ENCODE results near the gene SLC43A3.

The SLC43A3 gene

GRCh38 chr11:57357310-57357709, 69.6 kb downstream of the SLC43A3 start:
- Mint-ChIP-seq H3K9me3 (peaks cover 3% of the 10 kb centered on the region), H3K4me3 (no peak overlapping the region), H3K36me3 (no peaks in the 10 kb centered on the region), H3K4me1 (no peaks in the 10 kb centered on the region), H3K27ac (no peak overlapping the region), H3K27me3 (peaks cover 36% of the 10 kb centered on the region)
- no peak for ATAC-seq

All from stimulated activated memory B cell treated with anti-CD40 and anti-IgM and Interleukin-4, amounts not matched to agents 10 μg/mL and 1 μg/mL and 100 μg/mL, for 72 hours (primary cell).